Measurements from ENCODE around the gene AOX1. TPM values are rescaled to one million over a fixed set of nuclear protein-coding genes. Genes with fewer than 3 reads are reported as not detected.

Gene AOX1
- total and polyA plus RNA-seq, 2 of the 8 experiments (the other 6 are each of a cell fraction or from before 2014, with no cell fraction given), result 5.6 to 8.3 TPM

- no peak overlapping the region for H4K91ac ChIP-seq (replicated peaks; ENCODE audit: insufficient read length, low read length)
- H3K9ac ChIP-seq (replicated peaks in 1 of 4; ENCODE audit: extremely low read depth in 1 of 4, low read depth in 3 of 4, low read length in 3 of 4), result no peak overlapping the region
- FAIRE-seq (no peak), DNase-seq (ENCODE audit: low read depth in 1 of 2, low spot score in 2 of 2) (no peak)
- H3K23ac ChIP-seq (ENCODE audit: insufficient read length), result no peak overlapping the region
- no peak overlapping the region for H2AK5ac ChIP-seq (ENCODE audit: low read depth, low read length)
- H2BK120ac ChIP-seq (replicated peaks; ENCODE audit: low read depth, low read length), result no peak overlapping the region
- no peaks in the 10 kb centered on the region for H4K20me1 ChIP-seq (replicated peaks in 1 of 2; ENCODE audit: control insufficient read depth in 1 of 2, insufficient read depth in 2 of 2, low read length in 2 of 2)
- no peak overlapping the region for H3K4me3 ChIP-seq (ENCODE audit: extremely low read depth in 1 of 4, insufficient read depth in 2 of 4, low read depth in 3 of 4, low read length in 4 of 4)
- no peaks in the 10 kb centered on the region for H3K27me3 ChIP-seq (replicated peaks in 1 of 4; ENCODE audit: control insufficient read depth in 3 of 4, extremely low read depth in 1 of 4, insufficient read depth in 3 of 4, low read length in 3 of 4)
- no peaks in the 10 kb centered on the region for H3K79me1 ChIP-seq (ENCODE audit: low read depth, low read length)
- POLR2A ChIA-PET (ENCODE audit: partially characterized antibody), result no interaction called here
- H3K18ac ChIP-seq (ENCODE audit: extremely low read depth, low read length), result no peak overlapping the region
- CTCF ChIA-PET (ENCODE audit: partially characterized antibody), result interaction anchor here (1.2 to 2.4 kb wide), 3 partner anchors 14 to 616 kb away, joined by 4 to 7 read pairs (median 5); partner anchors contain the start of gene AOX1
- H2BK20ac ChIP-seq (ENCODE audit: low read length), result no peak overlapping the region
- no peak overlapping the region for H3K4me2 ChIP-seq (ENCODE audit: insufficient read depth in 1 of 2, low read depth in 2 of 2, low read length in 2 of 2)
- H3K4me1 ChIP-seq (replicated peaks in 1 of 4; ENCODE audit: control insufficient read depth in 3 of 4, insufficient read depth in 4 of 4, low read length in 3 of 4), result no peaks in the 10 kb centered on the region
- no peak overlapping the region for H3K14ac ChIP-seq (ENCODE audit: insufficient read length)
- H2AFZ ChIP-seq (ENCODE audit: low read length), result no peak overlapping the region
- no peak overlapping the region for H3K27ac ChIP-seq (ENCODE audit: low read depth, low read length)
- no peak overlapping the region for H2BK15ac ChIP-seq (ENCODE audit: low read length)
- no peak overlapping the region for H3K4ac ChIP-seq (replicated peaks; ENCODE audit: insufficient read length, low read depth, low read length)
- no peak overlapping the region for H2BK12ac ChIP-seq (ENCODE audit: low read depth, low read length)
- no peaks in the 10 kb centered on the region for H3K36me3 ChIP-seq (ENCODE audit: control insufficient read depth in 2 of 4, insufficient read depth in 4 of 4, low read length in 3 of 4)
- H4K5ac ChIP-seq (ENCODE audit: insufficient read length, low read depth, low read length), result no peak overlapping the region
- no peaks in the 10 kb centered on the region for H3K79me2 ChIP-seq (ENCODE audit: control insufficient read depth in 1 of 2, insufficient read depth in 2 of 2, low read length in 2 of 2)
- H3K56ac ChIP-seq (replicated peaks; ENCODE audit: insufficient read length, low read depth, low read length), result no peak overlapping the region
- no peaks in the 10 kb centered on the region for H3K9me3 ChIP-seq (ENCODE audit: insufficient read depth in 2 of 2, low read depth in 1 of 2, low read length in 1 of 2)
- 87% methylated on average over 7 of the region's 7 CpGs; no CpG with 5 or more reads in 1 of the 2 experiments for WGBS, 2 experiments (ENCODE audit: extremely low coverage in 1 of 2, insufficient coverage in 1 of 2, insufficient read length in 1 of 2, insufficient replicate concordance in 2 of 2, low coverage in 1 of 2, low lambda C conversion rate in 2 of 2, missing lambda C conversion rate in 1 of 2)
- no peaks in the 10 kb centered on the region for H3K23me2 ChIP-seq (ENCODE audit: low read depth, low read length)
- no peak overlapping the region for H2BK5ac ChIP-seq (ENCODE audit: low read depth, low read length)
- H4K8ac ChIP-seq (ENCODE audit: extremely low read depth, insufficient read depth, low read length), result no peak overlapping the region
- TF ChIP-seq USF2 (IDR thresholded peaks at IDR 0.05; ENCODE audit: low read length) (no peak), TAF1 (IDR thresholded peaks at IDR 0.05; ENCODE audit: low read depth, low read length) (no peak), SP4 (IDR thresholded peaks at IDR 0.05; ENCODE audit: low read length) (no peak), CTCF (IDR thresholded peaks at IDR 0.05; ENCODE audit: control extremely low read depth in 1 of 3, insufficient read depth in 1 of 3, low read depth in 1 of 3, low read length in 3 of 3) (no peak), KDM5A (IDR thresholded peaks at IDR 0.05; ENCODE audit: low read length) (no peak), TCF12 (IDR thresholded peaks at IDR 0.05; ENCODE audit: low read depth, low read length) (no peak), CBX5 (IDR thresholded peaks at IDR 0.05; ENCODE audit: low read depth, low read length) (no peak), TEAD4 (IDR thresholded peaks at IDR 0.05; ENCODE audit: low read depth, low read length) (no peak), EZH2 (IDR thresholded peaks at IDR 0.05; ENCODE audit: low read depth, low read length, severe bottlenecking) (no peak), HDAC6 (IDR thresholded peaks at IDR 0.05; ENCODE audit: low read depth, low read length) (no peak)
Measured at GRCh38 chr2:200600549-200601225, 14.9 kb downstream of the AOX1 start.
